Stimulated activated CD4-positive, alpha-beta T cell treated with anti-CD3 and anti-CD28 coated beads, Interleukin-4, amount 100 ng/mL, for 48 hours (primary cell): ENCODE data around the gene C1orf21.

ENCODE experiments used
- DNase-seq, 2 donors: peaks; one replicate each; pipeline ENCODE4 v3.0.0-alpha.2; 2020; ENCODE audit warnings: low read depth in 2 of 2

The C1orf21 gene

GRCh38 chr1:184513966-184514365, 127.1 kb downstream of the C1orf21 start:
- DNase-seq = no peak

GRCh38 chr1:184514447-184514846, 127.6 kb downstream of the C1orf21 start:
- no peak for DNase-seq

- DNase-seq = no peak
Measured at GRCh38 chr1:184517130-184517529, 130.3 kb downstream of the C1orf21 start.

GRCh38 chr1:184518736-184519357, 132.0 kb downstream of the C1orf21 start:
- no peak for DNase-seq

GRCh38 chr1:184520336-184520735, 133.5 kb downstream of the C1orf21 start:
- no peak for DNase-seq

GRCh38 chr1:184524248-184524647, 137.4 kb downstream of the C1orf21 start:
- no peak for DNase-seq

- no peak for DNase-seq
Measured at GRCh38 chr1:184527402-184527801, 140.6 kb downstream of the C1orf21 start.

GRCh38 chr1:184530226-184530625, 143.4 kb downstream of the C1orf21 start:
- no peak for DNase-seq

GRCh38 chr1:184531296-184531695, 144.5 kb downstream of the C1orf21 start:
- no peak for DNase-seq

GRCh38 chr1:184532199-184532598, 145.4 kb downstream of the C1orf21 start:
- no peak for DNase-seq

- DNase-seq = no peak
Measured at GRCh38 chr1:184533049-184533448, 146.2 kb downstream of the C1orf21 start.

GRCh38 chr1:184533915-184534314, 147.1 kb downstream of the C1orf21 start:
- DNase-seq = no peak

- no peak for DNase-seq
Measured at GRCh38 chr1:184534690-184535089, 147.9 kb downstream of the C1orf21 start.

GRCh38 chr1:184535191-184535970, 148.6 kb downstream of the C1orf21 start:
- no peak for DNase-seq

GRCh38 chr1:184536246-184536985, 149.6 kb downstream of the C1orf21 start:
- no peak for DNase-seq

GRCh38 chr1:184539580-184539979, 152.8 kb downstream of the C1orf21 start:
- DNase-seq = no peak

GRCh38 chr1:184541537-184542152, 154.8 kb downstream of the C1orf21 start:
- no peak for DNase-seq

- no peak for DNase-seq
Measured at GRCh38 chr1:184542291-184542690, 155.5 kb downstream of the C1orf21 start.

- DNase-seq = no peak
Measured at GRCh38 chr1:184545601-184546000, 158.8 kb downstream of the C1orf21 start.

GRCh38 chr1:184552446-184552845, 165.6 kb downstream of the C1orf21 start:
- DNase-seq = no peak

GRCh38 chr1:184553845-184554244, 167.0 kb downstream of the C1orf21 start:
- DNase-seq = no peak
